ENCODE measurements around the gene CACNA2D3.
A peak's percentile ranks its signal among the peaks of the same experiment; 100 is the strongest.

- TF ChIP-seq CTCF (IDR thresholded peaks at IDR 0.05; ENCODE audit: poor library complexity), result peak; percentile 44
- no peak for TF ChIP-seq EZH2 (IDR thresholded peaks at IDR 0.05; ENCODE audit: borderline replicate concordance)
These were observed 876.8 kb downstream of the CACNA2D3 start for GRCh38 chr3:54999159-54999558.

All from hepatocyte (in vitro differentiated cells).